Common myeloid progenitor, CD34-positive (primary cell): Measurements from ENCODE around the gene ELOVL6.

Experiments
- CTCF ChIA-PET: fragments of 350-600 bp; sonication (Branson Sonifier 250); formaldehyde crosslinking; loops from one replicate; lab custom pipeline; 2021; ENCODE audit warnings: antibody characterized with exemption; lab: Charles Lee
- POLR2A ChIA-PET: fragments of 350-600 bp; sonication (Branson Sonifier 250); formaldehyde crosslinking; loops from one replicate; lab custom pipeline; 2021; ENCODE audit warnings: antibody characterized with exemption; lab: Charles Lee
- DNase-seq, 3 donors: peaks; one replicate each; pipeline versions ENCODE4 v3.0.0 to v3.0.0-alpha.2; 2013
- H3K27ac ChIP-seq, 2 experiments: 1 replicate in 1 of 2; 2 replicates in 1 of 2; pipeline ENCODE4 v1.7.0; 2013; ENCODE audit warnings: inconsistent platforms in 2 of 2, low read length in 2 of 2, mild to moderate bottlenecking in 2 of 2, low read depth in 1 of 2, moderate library complexity in 1 of 2; ENCODE audit not compliant: severe bottlenecking in 2 of 2, insufficient read depth in 1 of 2, poor library complexity in 1 of 2
- H3K27me3 ChIP-seq, 5 experiments: replicated peaks in 2 of 5; 1 replicate in 3 of 5; 2 replicates in 2 of 5; pipeline versions ENCODE4 v1.6.1 to v1.7.0; 2013; ENCODE audit warnings: low read length in 4 of 5, mild to moderate bottlenecking in 2 of 5, moderate library complexity in 2 of 5, inconsistent platforms in 1 of 5; ENCODE audit not compliant: insufficient read depth in 5 of 5, control insufficient read depth in 4 of 5
- H3K36me3 ChIP-seq, 4 experiments: 1 replicate in 2 of 4; 2 replicates in 2 of 4; pipeline versions ENCODE4 v1.6.1 to v1.7.0; 2013; ENCODE audit warnings: low read length in 3 of 4, control low read depth in 1 of 4, mild to moderate bottlenecking in 1 of 4; ENCODE audit not compliant: control insufficient read depth in 4 of 4, insufficient read depth in 4 of 4
- H3K4me1 ChIP-seq, 4 experiments: 1 replicate in 3 of 4; 2 replicates in 1 of 4; pipeline versions ENCODE4 v1.6.1 to v1.7.1; 2013; ENCODE audit warnings: low read length in 3 of 4, mild to moderate bottlenecking in 3 of 4, control low read depth in 1 of 4, inconsistent platforms in 1 of 4, moderate library complexity in 1 of 4; ENCODE audit not compliant: control insufficient read depth in 4 of 4, insufficient read depth in 4 of 4; ENCODE audit errors: control extremely low read depth in 1 of 4
- H3K4me3 ChIP-seq, 7 experiments: 1 replicate in 4 of 7; 2 replicates in 3 of 7; pipeline versions ENCODE4 v1.5.1 to v1.7.0; 2013; ENCODE audit warnings: mild to moderate bottlenecking in 7 of 7, low read length in 6 of 7, moderate library complexity in 6 of 7, inconsistent platforms in 2 of 7, low read depth in 2 of 7, control low read depth in 1 of 7; ENCODE audit not compliant: insufficient read depth in 4 of 7, control insufficient read depth in 1 of 7; ENCODE audit errors: extremely low read depth in 1 of 7
- H3K9me3 ChIP-seq, 5 experiments: 1 replicate in 4 of 5; 2 replicates in 1 of 5; pipeline versions ENCODE4 v1.6.1 to v1.7.1; 2013; ENCODE audit warnings: low read length in 4 of 5, mild to moderate bottlenecking in 2 of 5, inconsistent platforms in 1 of 5, low read depth in 1 of 5, moderate library complexity in 1 of 5; ENCODE audit not compliant: control insufficient read depth in 4 of 5, insufficient read depth in 2 of 5; ENCODE audit errors: control extremely low read depth in 1 of 5
- WGBS: methylation state at CpG from one replicate; pipeline ENCODE4 v1.1.5; 2013; ENCODE audit not compliant: insufficient coverage; 5-methylcytosine and 5-hydroxymethylcytosine counted together

Gene ELOVL6

DNA sequence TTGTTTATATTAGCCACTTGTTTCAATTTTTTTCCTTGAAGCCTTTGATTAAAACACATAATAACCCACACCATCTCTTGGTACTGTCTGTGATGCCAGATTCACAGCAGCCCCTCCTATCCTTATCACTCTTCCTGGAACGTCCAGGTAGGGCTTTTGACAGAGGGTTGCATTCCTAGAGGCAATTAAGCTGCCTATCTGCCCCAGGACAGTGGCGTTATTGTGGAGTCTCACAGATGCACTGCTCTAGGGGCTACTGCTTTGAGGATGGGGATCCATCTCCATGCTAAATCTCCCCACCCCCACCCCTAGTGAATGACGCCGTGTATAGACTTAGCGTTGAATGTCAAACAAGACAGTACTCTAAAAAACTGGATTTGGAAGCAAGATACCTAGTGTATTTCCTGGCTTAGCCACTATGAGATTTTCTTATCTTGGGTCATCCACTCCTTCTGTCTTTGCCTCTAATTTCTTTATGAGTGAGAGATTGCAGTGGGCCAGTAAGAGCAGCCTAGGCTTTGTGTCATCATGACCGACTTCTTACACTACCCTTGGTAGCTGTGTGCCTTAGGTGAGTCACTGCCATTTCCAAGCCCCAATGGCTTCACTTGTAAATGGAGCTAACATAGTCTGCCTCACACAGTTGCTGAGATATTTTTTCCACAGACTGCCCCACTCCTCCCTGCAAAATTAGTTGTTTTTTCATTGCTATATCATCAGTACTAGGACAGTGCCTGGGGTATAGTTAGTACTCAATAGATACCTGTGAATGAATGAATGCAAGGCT lies 194.8 kb downstream of the ELOVL6 start:
- H3K4me1 ChIP-seq = peaks cover 0 to 3% (median under 1%) of the 10 kb centered on the region in 4 experiments
- WGBS = 82% methylated on average over 3 of the region's 6 CpGs
- CTCF ChIA-PET = interaction anchor here (0.9 to 20.7 kb wide), 4 partner anchors 10 to 510 kb away, joined by 3 to 566 read pairs (median 6); no protein-coding TSS in a partner anchor

DNA sequence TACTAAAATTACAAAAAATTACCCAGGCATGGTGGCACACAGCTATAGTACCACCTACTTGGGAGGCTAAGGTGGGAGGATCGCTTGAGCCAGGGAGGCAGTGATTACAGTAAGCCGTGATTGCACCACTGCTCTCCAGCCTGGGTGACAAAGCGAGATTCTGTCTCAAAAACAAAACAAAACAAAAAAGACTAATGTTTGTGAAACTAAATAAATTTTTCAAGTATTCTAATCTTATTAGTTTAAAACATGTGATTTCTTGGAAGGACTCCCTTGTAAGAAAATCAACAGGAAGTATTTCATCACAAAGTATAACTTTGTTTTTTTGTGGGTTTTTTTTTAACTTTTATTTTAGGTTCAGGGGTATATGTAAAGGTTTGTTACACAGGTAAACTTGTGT lies 196.1 kb downstream of the ELOVL6 start:
- no CpG with 5 or more reads among the region's 3 CpGs for whole genome bisulfite sequencing
- ChIA-PET CTCF (interaction anchor here (0.7 to 20.7 kb wide), 8 partner anchors 11 to 511 kb away, joined by 3 to 566 read pairs (median 3); no protein-coding TSS in a partner anchor), POLR2A (no interaction called here)
- Histone ChIP-seq H3K4me1 (peaks cover 0 to 3% (median under 1%) of the 10 kb centered on the region in 4 experiments), H3K36me3 (no peaks in the 10 kb centered on the region), H3K4me3 (no peak overlapping the region), H3K27me3 (peaks cover 0 to 1% (median 0%) of the 10 kb centered on the region in 5 experiments), H3K27ac (no peak overlapping the region), H3K9me3 (no peaks in the 10 kb centered on the region)
- DNase-seq = no peak

More for the DNA sequence above, 194.8 kb downstream of the ELOVL6 start:
- Histone ChIP-seq H3K36me3 (no peaks in the 10 kb centered on the region), H3K9me3 (no peaks in the 10 kb centered on the region), H3K4me3 (no peak overlapping the region), H3K27me3 (no peaks in the 10 kb centered on the region), H3K27ac (no peak overlapping the region)
- POLR2A ChIA-PET = no interaction called here
- DNase-seq = no peak

DNA sequence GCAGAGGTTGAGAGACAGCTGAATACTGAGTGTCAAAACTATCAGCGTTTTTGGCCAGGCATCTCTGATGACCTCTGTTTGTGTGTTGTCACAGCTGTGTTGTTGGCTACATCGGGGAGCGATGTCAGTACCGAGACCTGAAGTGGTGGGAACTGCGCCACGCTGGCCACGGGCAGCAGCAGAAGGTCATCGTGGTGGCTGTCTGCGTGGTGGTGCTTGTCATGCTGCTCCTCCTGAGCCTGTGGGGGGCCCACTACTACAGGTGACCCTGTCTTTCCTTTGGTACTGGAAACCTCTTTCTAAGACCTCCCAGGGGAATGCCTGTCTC lies 198.9 kb downstream of the ELOVL6 start:
- no peak for DNase-seq
- WGBS = 96% methylated on average over 4 of the region's 9 CpGs
- CTCF ChIA-PET = interaction anchor here (0.8 to 20.7 kb wide), 6 partner anchors 10 to 514 kb away, joined by 3 to 566 read pairs (median 6); no protein-coding TSS in a partner anchor

DNA sequence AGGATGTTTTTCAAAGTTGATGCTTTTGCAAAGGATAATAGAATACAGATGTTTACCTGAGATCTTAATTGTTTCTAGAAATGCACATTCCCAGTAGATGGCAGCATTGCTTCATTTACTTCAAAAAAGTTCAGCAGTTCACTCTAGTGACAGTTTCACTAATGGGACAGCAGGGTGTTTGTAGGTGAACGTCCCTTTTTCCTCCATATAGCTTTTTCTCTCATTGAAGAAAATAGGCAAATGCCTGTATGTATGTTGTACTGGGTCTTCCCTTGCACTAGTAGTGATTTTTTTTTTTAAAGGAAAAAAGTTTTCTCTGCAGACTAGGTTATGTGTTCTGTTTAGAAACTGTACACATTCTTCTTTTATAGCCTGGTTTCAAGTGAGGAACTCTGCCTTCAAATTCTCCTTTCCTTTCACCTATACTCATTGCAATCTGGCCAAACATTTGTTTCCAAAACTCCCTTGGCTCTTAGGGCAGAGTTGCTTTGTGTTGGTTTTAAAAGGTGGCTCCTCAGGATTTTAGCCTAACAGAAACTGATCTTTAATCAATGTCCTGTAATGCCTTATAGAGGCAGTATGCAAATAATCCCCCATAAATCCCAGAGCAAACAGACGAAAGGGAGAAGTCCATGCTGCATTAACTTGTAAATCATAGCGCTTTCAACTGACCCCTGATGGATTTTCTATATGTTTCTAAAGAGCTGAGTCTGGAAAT lies 199.4 kb downstream of the ELOVL6 start:
- H3K4me3 ChIP-seq = no peak overlapping the region
- 80% methylated on average over 2 of the region's 3 CpGs for WGBS
- no peaks in the 10 kb centered on the region for H3K36me3 ChIP-seq
- no peaks in the 10 kb centered on the region for H3K9me3 ChIP-seq
- ChIA-PET CTCF (interaction anchor here (0.6 to 20.7 kb wide), 19 partner anchors 11 to 525 kb away, joined by 3 to 566 read pairs (median 4); partner anchors contain the start of genes CASP6, EGF and RRH), POLR2A (interaction anchor here (0.5 to 0.7 kb wide), 2 partner anchors 47 to 1739 kb away, joined by 3 read pairs; no protein-coding TSS in a partner anchor)
- DNase-seq = peak; percentile 81 to 89 (median 83)
- peaks cover 0 to 1% (median 0%) of the 10 kb centered on the region in 5 experiments for H3K27me3 ChIP-seq
- H3K27ac ChIP-seq = no peak overlapping the region
- H3K4me1 ChIP-seq = peaks cover 0 to 21% (median 6%) of the 10 kb centered on the region in 4 experiments

More for the DNA sequence above, 198.9 kb downstream of the ELOVL6 start:
- POLR2A ChIA-PET = no interaction called here
- Histone ChIP-seq H3K4me3 (no peak overlapping the region), H3K36me3 (no peaks in the 10 kb centered on the region), H3K27me3 (peaks cover 0 to 1% (median 0%) of the 10 kb centered on the region in 5 experiments), H3K4me1 (peaks cover 0 to 17% (median 4%) of the 10 kb centered on the region in 4 experiments), H3K9me3 (no peaks in the 10 kb centered on the region), H3K27ac (no peak overlapping the region)

DNA sequence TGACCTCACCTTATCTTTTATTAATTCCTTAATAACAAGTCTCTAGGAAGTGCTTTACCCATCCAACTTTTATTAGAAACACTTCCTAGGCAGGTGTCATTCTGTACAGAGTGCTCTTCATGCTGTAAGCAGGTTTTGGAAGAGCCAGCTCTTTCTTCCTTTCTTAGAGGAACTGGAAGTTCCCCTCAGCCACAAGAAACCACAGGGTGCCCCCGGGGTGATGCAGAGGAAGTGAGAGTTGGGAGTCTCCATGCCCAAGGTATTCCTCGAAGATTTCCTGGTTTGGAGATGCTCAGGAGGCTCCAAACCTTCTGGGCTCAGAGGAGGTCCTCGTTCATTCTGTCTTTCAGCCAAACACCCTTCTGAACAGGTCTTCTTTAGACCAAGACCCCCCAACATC lies 201.9 kb downstream of the ELOVL6 start:
- WGBS = 67% methylated on average over 1 of the region's 3 CpGs
- no peak overlapping the region for H3K4me3 ChIP-seq
- H3K36me3 ChIP-seq = no peaks in the 10 kb centered on the region
- DNase-seq = no peak
- H3K27me3 ChIP-seq = peaks cover 0 to 1% (median 0%) of the 10 kb centered on the region in 5 experiments
- H3K4me1 ChIP-seq = peaks cover 0 to 25% (median 6%) of the 10 kb centered on the region in 4 experiments
- ChIA-PET CTCF (interaction anchor here (1.0 to 20.7 kb wide), 5 partner anchors 10 to 517 kb away, joined by 3 to 566 read pairs (median 3); no protein-coding TSS in a partner anchor), POLR2A (interaction anchor here (0.6 kb wide), 1 partner anchor 437 kb away, joined by 4 read pairs; no protein-coding TSS in a partner anchor)
- H3K27ac ChIP-seq = no peak overlapping the region
- no peaks in the 10 kb centered on the region for H3K9me3 ChIP-seq
